H1 (cell line): Measurements from ENCODE around the gene RHBDD1. TPM values are rescaled to one million over a fixed set of nuclear protein-coding genes. Genes with fewer than 3 reads are reported as not detected.

Experiments
- ATF3 ChIP-seq: IDR thresholded peaks from 2 replicates; pipeline ENCODE4 v1.6.1; 2011; ENCODE audit warnings: low read depth, mild to moderate bottlenecking, low read length; ENCODE audit not compliant: insufficient read depth
- CBX8 ChIP-seq: fragments of 300-800, 300-1000 bp; sonication (generic); IDR thresholded peaks from 2 replicates; pipeline ENCODE4 v1.7.1; 2016; ENCODE audit warnings: low read depth, low read length, borderline replicate concordance
- EP300 ChIP-seq, 2 experiments: IDR thresholded peaks; 1 replicate in 1 of 2; 2 replicates in 1 of 2; pipeline ENCODE4 v1.6.1; 2011 to 2012; ENCODE audit warnings: low read depth in 2 of 2, low read length in 2 of 2, mild to moderate bottlenecking in 2 of 2, borderline replicate concordance in 1 of 2, inconsistent platforms in 1 of 2, moderate library complexity in 1 of 2
- HDAC6 ChIP-seq: IDR thresholded peaks from one replicate; pipeline ENCODE4 v1.7.1; 2012; ENCODE audit warnings: low read depth, mild to moderate bottlenecking, inconsistent platforms, low read length, moderate library complexity
- KDM4A ChIP-seq: IDR thresholded peaks from one replicate; pipeline ENCODE4 v1.7.1; 2012; ENCODE audit warnings: low read depth, mild to moderate bottlenecking, moderate library complexity, low read length, inconsistent platforms; ENCODE audit not compliant: severe bottlenecking
- KDM5A ChIP-seq: fragments of 200-600 bp; IDR thresholded peaks from 2 replicates; pipeline ENCODE4 v1.7.1; 2012; ENCODE audit warnings: mild to moderate bottlenecking, low read length, inconsistent platforms, mixed read lengths
- SIRT6 ChIP-seq: IDR thresholded peaks from one replicate; pipeline ENCODE4 v1.7.1; 2012; ENCODE audit warnings: low read length, inconsistent platforms
- TCF12 ChIP-seq: IDR thresholded peaks from 2 replicates; pipeline ENCODE4 v1.6.1; 2011; ENCODE audit warnings: low read depth, mild to moderate bottlenecking, low read length
- polyA plus RNA-seq, 7 experiments: library from polyadenylated mRNA; depleted of rRNA in 3 of 7; stranded (reverse) in 5 of 7; unstranded in 2 of 7; fragments of >200 nt in 5 of 7; fragments of 200-250 nt in 2 of 7; gene quantifications; 1 replicate in 5 of 7; 2 replicates in 1 of 7; 4 replicates in 1 of 7; pipeline versions ENCODE4 v1.2.1 to v1.2.3, GENCODE V29; 2011 to 2013; ENCODE audit warnings: missing spikeins in 2 of 7, mixed read lengths in 2 of 7
- total RNA-seq: library from RNA; stranded (reverse); fragmentation: NEBNext Ultra II Directional; extraction: Animal tissue kit (Norgen Biotek cat#: 25700); gene quantifications from 2 replicates; pipeline ENCODE4 v1.2.1, GENCODE V29; 2021

The RHBDD1 gene
- total and polyA plus RNA-seq, 2 of the 8 experiments (the other 6 are each of a cell fraction or from before 2014, with no cell fraction given), result 10.5 to 23.1 TPM

- TF ChIP-seq CBX8, result no peak
- TF ChIP-seq KDM5A, result no peak
- no peak for TF ChIP-seq SIRT6
- peak; percentile 48 for TF ChIP-seq KDM4A
- TF ChIP-seq TCF12, result peak; percentile 64; the same call in 1 of the 2 replicates
- no peak for TF ChIP-seq HDAC6
- no peak for TF ChIP-seq ATF3
- TF ChIP-seq EP300 (IDR thresholded peaks at IDR 0.05; ENCODE audit: borderline replicate concordance in 1 of 2, low read depth in 2 of 2, low read length in 2 of 2), result no peak
Measured at GRCh38 chr2:226791056-226791486, 44.8 kb upstream of the RHBDD1 start (continued).
